ENCODE measurements around the gene CAMK2N2. TPM values are rescaled to one million over a fixed set of nuclear protein-coding genes. Genes with fewer than 3 reads are reported as not detected.
A peak's percentile ranks its signal among the peaks of the same experiment; 100 is the strongest.
"Not testable (repeated sequence)": the region's sequence is repeated elsewhere in the genome, so short reads cannot be mapped to it uniquely, and the experiment has no call there.

CAMK2N2 gene
- total RNA-seq, 2 experiments from 2014 or later: not detected

GRCh38 chr3:184290331-184290730 is 29.0 kb upstream of the CAMK2N2 start:
- no peaks in the 10 kb centered on the region for H3K36me3 Mint-ChIP-seq
- H3K4me1 Mint-ChIP-seq: peaks cover 3% of the 10 kb centered on the region
- H3K27ac Mint-ChIP-seq: no peak overlapping the region
- H3K27me3 Mint-ChIP-seq: peaks cover 8% of the 10 kb centered on the region
- H3K4me3 Mint-ChIP-seq: no peak overlapping the region
- no peak for ATAC-seq (ENCODE audit: low read depth)
- no peaks in the 10 kb centered on the region for H3K9me3 Mint-ChIP-seq
- POLR2A ChIA-PET: no interaction called here
- no peak for DNase-seq

GRCh38 chr3:184289426-184289938 is 28.1 kb upstream of the CAMK2N2 start:
- Mint-ChIP-seq H3K27me3 (peaks cover 4% of the 10 kb centered on the region), H3K9me3 (no peaks in the 10 kb centered on the region), H3K4me1 (peaks cover 3% of the 10 kb centered on the region), H3K4me3 (no peak overlapping the region), H3K36me3 (no peaks in the 10 kb centered on the region), H3K27ac (no peak overlapping the region)
- ATAC-seq (ENCODE audit: low read depth): peak; percentile 68
- peak; percentile 73 for DNase-seq
- POLR2A ChIA-PET: no interaction called here

- H3K4me3 Mint-ChIP-seq: no peak overlapping the region
- H3K4me1 Mint-ChIP-seq: peaks cover 3% of the 10 kb centered on the region
- H3K27ac Mint-ChIP-seq: no peak overlapping the region
- peaks cover 9% of the 10 kb centered on the region for H3K27me3 Mint-ChIP-seq
- DNase-seq (no peak), ATAC-seq (ENCODE audit: low read depth) (peak; percentile 57)
- no peaks in the 10 kb centered on the region for H3K36me3 Mint-ChIP-seq
- no peaks in the 10 kb centered on the region for H3K9me3 Mint-ChIP-seq
- POLR2A ChIA-PET: no interaction called here
These were observed 23.3 kb upstream of the CAMK2N2 start for GRCh38 chr3:184284696-184285095.

GRCh38 chr3:184283681-184284080 is 22.3 kb upstream of the CAMK2N2 start:
- POLR2A ChIA-PET: no interaction called here

GRCh38 chr3:184282941-184283340 is 21.6 kb upstream of the CAMK2N2 start:
- no peak for ATAC-seq (ENCODE audit: low read depth)
- Mint-ChIP-seq H3K27ac (no peak overlapping the region), H3K36me3 (no peaks in the 10 kb centered on the region), H3K27me3 (peaks cover 12% of the 10 kb centered on the region), H3K4me3 (no peak overlapping the region), H3K9me3 (no peaks in the 10 kb centered on the region), H3K4me1 (no peaks in the 10 kb centered on the region)
- no peak for DNase-seq
- POLR2A ChIA-PET: interaction anchor here (0.6 kb wide), 1 partner anchor 79 kb away, joined by 3 read pairs; no protein-coding TSS in a partner anchor

More at GRCh38 chr3:184283681-184284080, 22.3 kb upstream of the CAMK2N2 start:
- H3K4me1 Mint-ChIP-seq: no peaks in the 10 kb centered on the region
- H3K36me3 Mint-ChIP-seq: no peaks in the 10 kb centered on the region
- H3K27ac Mint-ChIP-seq: no peak overlapping the region
- H3K27me3 Mint-ChIP-seq: peaks cover 12% of the 10 kb centered on the region
- no peaks in the 10 kb centered on the region for H3K9me3 Mint-ChIP-seq
- ATAC-seq (ENCODE audit: low read depth): no peak
- H3K4me3 Mint-ChIP-seq: no peak overlapping the region
- no peak for DNase-seq

- DNase-seq: no peak
- Mint-ChIP-seq H3K27ac (no peak overlapping the region), H3K36me3 (no peaks in the 10 kb centered on the region), H3K9me3 (no peaks in the 10 kb centered on the region), H3K4me1 (peaks cover 2% of the 10 kb centered on the region), H3K4me3 (no peak overlapping the region), H3K27me3 (peaks cover 38% of the 10 kb centered on the region)
- POLR2A ChIA-PET: no interaction called here
- no peak for ATAC-seq (ENCODE audit: low read depth)
These were observed 16.0 kb upstream of the CAMK2N2 start for GRCh38 chr3:184277366-184277765.

- DNase-seq: no peak
- Mint-ChIP-seq H3K4me1 (peaks cover 2% of the 10 kb centered on the region), H3K27ac (no peak within 1 kb of the TSS), H3K36me3 (no peaks in the 10 kb centered on the region), H3K4me3 (no peak within 1 kb of the TSS), H3K27me3 (peaks cover 48% of the 10 kb centered on the region), H3K9me3 (no peaks in the 10 kb centered on the region)
- POLR2A ChIA-PET: no interaction called here
- ATAC-seq (ENCODE audit: low read depth): no peak
These were observed 14.9 kb upstream of the CAMK2N2 start, which contains the start of gene ECE2 for GRCh38 chr3:184275961-184276910. Gene ECE2, plus strand, starts transcription at chr3:184276022. Its CDS starts 132 bp downstream, at chr3:184276154.

GRCh38 chr3:184275381-184275701 is 14.0 kb upstream of the CAMK2N2 start:
- no peak for ATAC-seq (ENCODE audit: low read depth)

GRCh38 chr3:184272269-184272668 is 10.9 kb upstream of the CAMK2N2 start:
- no peak overlapping the region for H3K4me3 Mint-ChIP-seq
- no peaks in the 10 kb centered on the region for H3K36me3 Mint-ChIP-seq
- POLR2A ChIA-PET: no interaction called here
- ATAC-seq (ENCODE audit: low read depth) (no peak), DNase-seq (no peak)
- H3K27ac Mint-ChIP-seq: no peak overlapping the region
- no peaks in the 10 kb centered on the region for H3K9me3 Mint-ChIP-seq
- peaks cover 2% of the 10 kb centered on the region for H3K4me1 Mint-ChIP-seq
- H3K27me3 Mint-ChIP-seq: peaks cover 52% of the 10 kb centered on the region

More at GRCh38 chr3:184275381-184275701, 14.0 kb upstream of the CAMK2N2 start:
- Mint-ChIP-seq H3K4me3 (no peak overlapping the region), H3K9me3 (no peaks in the 10 kb centered on the region), H3K27ac (no peak overlapping the region), H3K36me3 (no peaks in the 10 kb centered on the region), H3K4me1 (peaks cover 2% of the 10 kb centered on the region), H3K27me3 (peaks cover 47% of the 10 kb centered on the region)
- POLR2A ChIA-PET: no interaction called here
- no peak for DNase-seq

- peaks cover 47% of the 10 kb centered on the region for H3K27me3 Mint-ChIP-seq
- H3K4me1 Mint-ChIP-seq; ATAC-seq (ENCODE audit: low read depth); H3K4me3 Mint-ChIP-seq; DNase-seq; H3K9me3 Mint-ChIP-seq; H3K27ac Mint-ChIP-seq; H3K36me3 Mint-ChIP-seq; POLR2A ChIA-PET: not testable (repeated sequence)
These were observed 5.9 kb upstream of the CAMK2N2 start for GRCh38 chr3:184267249-184267648.

GRCh38 chr3:184262764-184263179 is 1.4 kb upstream of the CAMK2N2 start:
- Mint-ChIP-seq H3K36me3 (peaks cover 8% of the 10 kb centered on the region), H3K27me3 (peaks cover 48% of the 10 kb centered on the region), H3K4me3 (peak overlapping the region; percentile 67), H3K9me3 (no peaks in the 10 kb centered on the region), H3K4me1 (peaks cover 20% of the 10 kb centered on the region), H3K27ac (no peak overlapping the region)
- POLR2A ChIA-PET: no interaction called here
- DNase-seq (no peak), ATAC-seq (ENCODE audit: low read depth) (no peak)

GRCh38 chr3:184261854-184262763 is 756 bp upstream of the CAMK2N2 start:
- DNase-seq: peak; percentile 45
- Mint-ChIP-seq H3K27ac (no peak overlapping the region), H3K4me1 (peaks cover 20% of the 10 kb centered on the region), H3K36me3 (peaks cover 8% of the 10 kb centered on the region), H3K9me3 (no peaks in the 10 kb centered on the region), H3K4me3 (peak overlapping the region; percentile 74), H3K27me3 (peaks cover 41% of the 10 kb centered on the region)
- ATAC-seq (ENCODE audit: low read depth): peak; percentile 13
- POLR2A ChIA-PET: no interaction called here

GRCh38 chr3:184260724-184261269 is 556 bp downstream of the CAMK2N2 start:
- DNase-seq (no peak), ATAC-seq (ENCODE audit: low read depth) (peak; percentile 3)
- POLR2A ChIA-PET: no interaction called here
- H3K9me3 Mint-ChIP-seq: no peaks in the 10 kb centered on the region
- H3K4me1 Mint-ChIP-seq: peaks cover 20% of the 10 kb centered on the region
- H3K36me3 Mint-ChIP-seq: peaks cover 8% of the 10 kb centered on the region
- peak overlapping the region; percentile 74 for H3K4me3 Mint-ChIP-seq
- peaks cover 40% of the 10 kb centered on the region for H3K27me3 Mint-ChIP-seq
- no peak overlapping the region for H3K27ac Mint-ChIP-seq
